HG03575 (cell line): ENCODE results near the gene PCDHGB6.
"Not testable (repeated sequence)": the region's sequence is repeated elsewhere in the genome, so short reads cannot be mapped to it uniquely, and the experiment has no call there.

ENCODE experiments used
- ATAC-seq: cut with Tn5 transposase; IDR thresholded peaks from one replicate; pipeline ENCODE4 v1.9.1; 2021; ENCODE audit not compliant: unreplicated experiment, insufficient number of reproducible peaks, low FRiP score; ENCODE audit errors: extremely low read depth

The PCDHGB6 gene

GRCh38 chr5:141414548-141415274, 6.9 kb downstream of the PCDHGB6 start:
- not testable (repeated sequence) for ATAC-seq

DNA sequence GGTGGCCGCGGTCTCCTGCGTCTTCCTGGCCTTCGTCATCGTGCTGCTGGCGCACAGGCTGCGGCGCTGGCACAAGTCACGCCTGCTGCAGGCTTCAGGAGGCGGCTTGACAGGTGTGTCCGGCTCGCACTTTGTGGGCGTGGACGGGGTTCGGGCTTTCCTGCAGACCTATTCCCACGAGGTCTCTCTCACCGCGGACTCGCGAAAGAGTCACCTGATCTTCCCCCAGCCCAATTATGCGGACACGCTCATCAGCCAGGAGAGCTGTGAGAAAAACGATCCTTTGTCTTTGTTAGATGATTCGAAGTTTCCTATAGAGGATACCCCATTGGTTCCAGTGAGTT, 7.4 kb downstream of the PCDHGB6 start:
- ATAC-seq: not testable (repeated sequence)

GRCh38 chr5:141417494-141418172, 9.8 kb downstream of the PCDHGB6 start, which contains the start of gene PCDHGB7:
TSS of gene PCDHGB7 (plus strand) at chr5:141417677. CDS start at chr5:141417860, 183 bp downstream.
- not testable (repeated sequence) for ATAC-seq

- no peak for ATAC-seq
These were observed 11.5 kb downstream of the PCDHGB6 start for GRCh38 chr5:141419074-141419880.

DNA sequence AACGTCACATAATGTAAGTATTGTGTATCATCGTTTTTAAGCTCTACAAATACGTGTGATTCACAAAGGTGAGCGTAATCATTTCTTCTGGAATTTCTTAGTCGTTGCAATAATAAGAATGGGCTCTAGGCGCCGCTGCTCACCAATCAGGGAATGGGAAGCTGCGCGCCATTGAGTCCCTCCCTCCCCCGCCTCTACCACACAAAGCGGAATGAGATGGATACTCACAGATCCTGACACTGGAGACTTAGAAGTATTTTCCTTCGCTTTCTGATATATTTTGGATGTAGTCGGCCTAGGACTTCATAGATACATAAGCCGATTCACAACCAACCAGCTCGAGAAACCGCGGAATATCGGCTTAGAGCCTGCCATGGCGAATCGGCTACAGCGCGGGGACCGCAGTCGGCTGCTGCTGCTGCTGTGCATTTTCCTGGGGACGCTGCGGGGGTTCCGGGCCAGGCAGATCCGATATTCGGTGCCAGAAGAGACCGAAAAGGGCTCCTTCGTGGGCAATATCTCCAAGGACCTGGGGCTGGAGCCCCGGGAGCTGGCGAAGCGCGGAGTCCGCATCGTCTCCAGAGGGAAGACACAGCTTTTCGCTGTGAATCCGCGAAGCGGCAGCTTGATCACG, 13.2 kb downstream of the PCDHGB6 start, which contains the start of gene PCDHGA11:
Gene PCDHGA11, plus strand, starts transcription at position 197 of the 634 bp plus-strand sequence. Its CDS starts 177 bp downstream, at position 374.
- no peak for ATAC-seq

- ATAC-seq: no peak
These were observed 13.7 kb downstream of the PCDHGB6 start for GRCh38 chr5:141421489-141421855.

DNA sequence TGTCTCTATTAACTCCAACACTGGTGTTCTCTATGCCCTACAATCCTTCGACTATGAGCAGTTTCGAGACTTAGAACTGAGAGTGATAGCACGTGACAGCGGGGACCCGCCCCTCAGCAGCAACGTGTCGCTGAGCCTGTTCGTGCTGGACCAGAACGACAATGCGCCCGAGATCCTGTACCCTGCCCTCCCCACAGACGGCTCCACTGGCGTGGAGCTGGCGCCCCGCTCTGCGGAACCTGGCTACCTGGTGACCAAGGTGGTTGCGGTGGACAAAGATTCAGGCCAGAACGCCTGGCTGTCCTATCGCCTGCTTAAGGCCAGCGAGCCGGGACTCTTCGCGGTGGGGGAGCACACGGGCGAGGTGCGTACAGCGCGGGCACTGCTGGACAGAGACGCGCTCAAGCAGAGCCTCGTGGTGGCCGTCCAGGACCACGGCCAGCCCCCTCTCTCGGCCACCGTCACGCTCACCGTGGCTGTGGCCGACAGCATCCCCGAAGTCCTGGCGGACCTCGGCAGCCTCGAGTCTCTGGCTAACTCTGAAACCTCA, 15.0 kb downstream of the PCDHGB6 start:
- no peak for ATAC-seq

DNA sequence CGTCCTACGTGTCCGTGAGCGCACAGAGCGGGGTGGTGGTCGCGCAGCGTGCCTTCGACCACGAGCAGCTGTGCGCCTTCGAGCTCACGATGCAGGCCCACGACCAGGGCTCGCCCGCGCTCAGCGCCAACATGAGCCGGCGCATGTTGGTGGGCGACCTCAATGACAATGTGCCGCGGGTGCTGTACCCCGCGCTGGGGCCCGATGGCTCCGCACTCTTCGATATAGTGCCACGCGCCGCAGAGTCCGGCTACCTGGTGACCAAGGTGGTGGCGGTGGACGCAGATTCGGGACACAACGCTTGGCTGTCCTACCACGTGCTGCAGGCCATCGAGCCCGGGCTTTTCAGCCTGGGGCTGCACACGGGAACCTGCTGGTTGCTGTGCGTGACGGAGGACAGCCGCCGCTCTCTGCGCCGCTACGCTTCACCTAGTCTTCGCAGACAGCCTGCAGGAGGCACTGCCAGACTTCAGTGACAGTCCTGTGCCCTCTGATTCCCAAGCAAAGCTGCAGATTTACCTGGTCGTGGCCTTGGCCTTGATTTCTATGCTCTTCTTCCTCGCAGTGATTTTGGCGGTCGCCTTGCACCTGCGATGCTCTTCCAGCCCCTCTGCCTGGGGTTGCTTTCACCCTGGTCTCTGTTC, 20.1 kb downstream of the PCDHGB6 start:
- no peak for ATAC-seq

DNA sequence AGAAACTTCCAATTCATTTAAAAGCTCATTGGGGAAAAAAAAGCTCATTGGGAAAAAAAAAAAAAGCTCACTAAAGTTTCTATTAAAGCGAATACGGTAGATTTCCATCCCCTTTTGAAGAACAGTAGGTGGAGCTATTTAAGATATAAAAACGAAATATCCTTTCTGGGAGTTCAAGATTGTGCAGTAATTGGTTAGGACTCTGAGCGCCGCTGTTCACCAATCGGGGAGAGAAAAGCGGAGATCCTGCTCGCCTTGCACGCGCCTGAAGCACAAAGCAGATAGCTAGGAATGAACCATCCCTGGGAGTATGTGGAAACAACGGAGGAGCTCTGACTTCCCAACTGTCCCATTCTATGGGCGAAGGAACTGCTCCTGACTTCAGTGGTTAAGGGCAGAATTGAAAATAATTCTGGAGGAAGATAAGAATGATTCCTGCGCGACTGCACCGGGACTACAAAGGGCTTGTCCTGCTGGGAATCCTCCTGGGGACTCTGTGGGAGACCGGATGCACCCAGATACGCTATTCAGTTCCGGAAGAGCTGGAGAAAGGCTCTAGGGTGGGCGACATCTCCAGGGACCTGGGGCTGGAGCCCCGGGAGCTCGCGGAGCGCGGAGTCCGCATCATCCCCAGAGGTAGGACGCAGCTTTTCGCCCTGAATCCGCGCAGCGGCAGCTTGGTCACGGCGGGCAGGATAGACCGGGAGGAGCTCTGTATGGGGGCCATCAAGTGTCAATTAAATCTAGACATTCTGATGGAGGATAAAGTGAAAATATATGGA, 22.7 kb downstream of the PCDHGB6 start, which contains the start of gene PCDHGA12:
Gene PCDHGA12, plus strand, starts transcription at position 176 of the 782 bp plus-strand sequence. Its CDS starts 253 bp downstream, at position 429.
- ATAC-seq: peak; percentile 91

- ATAC-seq: no peak
These were observed 23.5 kb downstream of the PCDHGB6 start for GRCh38 chr5:141431286-141431685.

DNA sequence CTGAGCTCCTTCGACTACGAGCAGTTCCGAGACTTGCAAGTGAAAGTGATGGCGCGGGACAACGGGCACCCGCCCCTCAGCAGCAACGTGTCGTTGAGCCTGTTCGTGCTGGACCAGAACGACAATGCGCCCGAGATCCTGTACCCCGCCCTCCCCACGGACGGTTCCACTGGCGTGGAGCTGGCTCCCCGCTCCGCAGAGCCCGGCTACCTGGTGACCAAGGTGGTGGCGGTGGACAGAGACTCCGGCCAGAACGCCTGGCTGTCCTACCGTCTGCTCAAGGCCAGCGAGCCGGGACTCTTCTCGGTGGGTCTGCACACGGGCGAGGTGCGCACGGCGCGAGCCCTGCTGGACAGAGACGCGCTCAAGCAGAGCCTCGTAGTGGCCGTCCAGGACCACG, 24.5 kb downstream of the PCDHGB6 start:
- ATAC-seq: not testable (repeated sequence)

- not testable (repeated sequence) for ATAC-seq
These were observed 24.9 kb downstream of the PCDHGB6 start for GRCh38 chr5:141432726-141433125.

GRCh38 chr5:141434006-141434405, 26.2 kb downstream of the PCDHGB6 start:
- ATAC-seq: no peak

DNA sequence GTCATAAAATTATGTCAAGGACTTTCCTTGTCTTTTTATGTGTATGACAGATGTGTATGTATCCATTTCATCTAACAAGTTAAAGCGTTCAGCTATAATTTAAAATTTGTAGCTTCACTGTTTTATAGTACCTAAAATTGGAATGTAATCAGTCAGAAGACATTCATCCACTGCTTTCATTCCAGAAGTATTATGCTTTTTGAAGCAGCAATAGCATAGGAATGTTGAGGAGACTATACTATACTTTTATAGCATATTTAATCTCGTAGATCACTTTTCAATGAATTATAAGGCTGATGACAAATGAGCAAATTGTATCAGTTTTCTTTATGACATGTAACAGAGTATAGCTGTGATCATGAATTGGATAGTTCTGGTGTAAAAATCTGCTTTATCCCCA, 29.4 kb downstream of the PCDHGB6 start:
- ATAC-seq: no peak

DNA sequence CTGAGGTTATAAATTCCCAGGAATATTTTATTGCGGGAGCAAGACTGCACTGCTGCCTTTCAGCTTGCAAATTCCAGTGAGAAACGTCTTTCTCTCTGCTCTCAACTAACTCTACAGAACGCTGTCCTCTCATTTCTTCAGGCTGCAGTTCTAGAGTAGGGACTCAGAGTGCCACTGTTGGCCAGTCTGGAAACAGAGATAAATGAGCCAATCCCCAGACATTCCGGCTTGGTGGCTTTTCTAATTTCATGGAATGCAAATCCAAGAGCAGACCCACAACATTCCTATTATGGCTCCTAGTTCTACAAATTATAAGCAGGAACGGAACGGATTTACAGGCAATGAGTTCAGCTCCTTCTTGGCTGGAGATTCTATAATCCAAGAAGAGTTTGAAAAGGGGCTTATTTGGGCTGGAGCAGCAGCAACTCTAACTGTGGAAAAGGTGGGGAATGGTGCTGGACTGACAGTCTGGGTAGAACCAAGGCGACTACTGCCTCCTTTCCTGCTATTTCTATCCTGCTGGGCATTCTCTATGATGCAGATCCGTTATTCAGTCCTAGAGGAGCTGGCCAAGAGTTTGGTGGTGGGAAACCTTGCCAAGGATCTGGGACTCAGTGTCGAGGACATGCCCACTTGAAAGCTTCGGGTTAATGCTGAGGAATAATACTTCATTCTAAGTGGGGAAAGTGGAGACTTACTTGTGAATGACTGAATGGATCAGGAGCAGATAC, 31.8 kb downstream of the PCDHGB6 start:
- no peak for ATAC-seq

- no peak for ATAC-seq
These were observed 32.5 kb downstream of the PCDHGB6 start for GRCh38 chr5:141440341-141440740.

DNA sequence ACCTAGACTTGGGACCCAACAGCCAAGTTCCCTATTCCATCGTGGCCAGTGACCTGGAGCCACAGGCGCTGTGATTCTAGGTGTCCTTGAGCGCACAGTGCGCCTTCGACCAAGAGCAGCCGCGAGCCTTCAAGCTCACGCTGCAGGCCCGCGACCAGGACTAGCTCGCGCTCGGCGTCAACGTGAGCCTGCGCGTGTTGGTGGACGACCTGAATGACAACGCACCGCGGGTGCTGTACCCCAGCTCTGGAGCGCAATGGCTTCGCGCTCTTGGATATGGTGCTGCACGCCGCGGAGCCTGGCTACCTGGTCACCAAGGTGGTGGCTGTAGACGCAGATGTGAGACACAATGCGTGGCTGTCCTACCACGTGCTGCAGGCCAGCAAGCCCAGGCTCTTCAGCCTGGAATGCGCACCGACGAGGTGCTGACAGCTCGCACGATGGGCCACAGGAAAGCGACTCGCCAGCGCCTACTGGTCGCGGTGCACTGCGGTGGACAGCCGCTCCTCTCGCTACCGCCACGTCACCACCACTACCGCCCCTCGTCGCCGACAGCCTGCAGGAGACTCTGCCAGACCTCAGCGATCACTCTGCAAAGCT, 33.9 kb downstream of the PCDHGB6 start:
- no peak for ATAC-seq
